Osteoblast (primary cell): ENCODE measurements around the gene ELK4. TPM values are rescaled to one million over a fixed set of nuclear protein-coding genes. Genes with fewer than 3 reads are reported as not detected.

Experiments
- DNase-seq: peaks from one replicate; pipeline ENCODE4 v3.0.0; 2011; ENCODE audit warnings: low spot score, mixed read lengths; ENCODE audit not compliant: insufficient read length; ENCODE audit errors: missing footprints
- H2AFZ ChIP-seq: 2 replicates; pipeline ENCODE4 v1.6.0; 2011; ENCODE audit warnings: mild to moderate bottlenecking, low read length
- H3K27ac ChIP-seq: 2 replicates; pipeline ENCODE4 v1.5.1; 2011; ENCODE audit warnings: mild to moderate bottlenecking, low read depth, low read length, moderate library complexity
- H3K27me3 ChIP-seq: 2 replicates; pipeline ENCODE4 v1.6.0; 2012; ENCODE audit warnings: mild to moderate bottlenecking, control low read depth, inconsistent platforms, low read length, moderate library complexity; ENCODE audit not compliant: insufficient read depth
- H3K36me3 ChIP-seq: 2 replicates; pipeline ENCODE4 v1.5.1; 2011; ENCODE audit warnings: mild to moderate bottlenecking, low read length, control low read depth, moderate library complexity; ENCODE audit not compliant: insufficient read depth
- H3K4me1 ChIP-seq: 2 replicates; pipeline ENCODE4 v1.5.1; 2011; ENCODE audit warnings: mild to moderate bottlenecking, low read length, control low read depth, moderate library complexity; ENCODE audit not compliant: insufficient read depth
- H3K4me2 ChIP-seq: 2 replicates; pipeline ENCODE4 v1.6.0; 2011; ENCODE audit warnings: mild to moderate bottlenecking, low read length; ENCODE audit not compliant: insufficient read depth
- H3K4me3 ChIP-seq: fragments of 200-600 bp; sonication (generic); 3 replicates; pipeline ENCODE4 v1.5.1; 2012; ENCODE audit warnings: mild to moderate bottlenecking, low read length, inconsistent platforms; ENCODE audit not compliant: insufficient read depth
- H3K79me2 ChIP-seq: 2 replicates; pipeline ENCODE4 v1.6.0; 2012; ENCODE audit warnings: mild to moderate bottlenecking, low read length, control low read depth, inconsistent platforms; ENCODE audit not compliant: insufficient read depth
- H3K9me3 ChIP-seq: 2 replicates; pipeline ENCODE4 v1.5.1; 2011; ENCODE audit warnings: low read depth, low read length, control low read depth
- H4K20me1 ChIP-seq: 2 replicates; pipeline ENCODE4 v1.6.0; 2012; ENCODE audit warnings: mild to moderate bottlenecking, low read length, control low read depth; ENCODE audit not compliant: insufficient read depth
- CTCF ChIP-seq: IDR thresholded peaks from 2 replicates; pipeline ENCODE4 v1.5.1; 2011; ENCODE audit warnings: mild to moderate bottlenecking, low read depth, low read length, moderate library complexity; ENCODE audit errors: extremely low read depth
- total RNA-seq: library from RNA; depleted of rRNA; stranded (reverse); fragments of >200 nt; gene quantifications from 2 replicates; pipeline ENCODE4 v1.2.3, GENCODE V29; 2012

Gene ELK4
- total RNA-seq, 1 donor = 27.1 TPM

DNA sequence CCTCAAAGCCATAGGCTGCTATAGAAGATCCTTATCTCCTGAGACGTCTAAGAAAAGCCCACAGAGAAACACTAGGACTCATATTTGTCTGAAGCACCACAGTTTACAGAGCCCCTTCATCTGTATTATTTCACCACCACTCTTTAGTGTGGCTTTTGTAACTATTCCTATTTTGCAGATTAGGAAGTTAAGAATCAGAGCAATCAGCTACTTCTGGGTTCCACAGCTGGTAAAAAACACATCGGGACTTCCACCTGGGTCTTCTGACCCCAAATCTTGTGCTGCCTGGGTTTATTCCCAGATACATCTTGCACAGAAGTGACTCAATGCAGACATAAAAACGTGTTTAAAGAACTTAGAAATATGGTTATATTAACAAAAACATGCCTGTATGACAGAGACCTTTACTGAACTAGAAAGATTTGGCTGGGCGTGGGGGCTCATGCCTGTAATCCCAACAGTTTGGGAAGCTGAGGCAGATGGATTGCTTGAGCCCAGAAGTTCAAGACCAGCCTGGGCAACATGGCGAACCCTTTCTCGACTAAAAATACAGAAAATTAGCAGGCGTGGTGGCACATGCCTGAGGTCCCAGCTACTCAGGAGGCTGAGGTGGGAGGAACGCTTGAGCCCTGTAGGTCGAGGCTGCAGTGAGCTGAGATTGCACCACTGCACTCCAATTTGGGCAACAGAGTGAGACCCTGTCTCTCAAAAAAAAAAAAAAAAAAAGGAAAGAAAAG is 40.9 kb downstream of the ELK4 start:
- Histone ChIP-seq H3K79me2 (no peaks in the 10 kb centered on the region), H3K27ac (no peak overlapping the region), H3K4me1 (peaks cover 5% of the 10 kb centered on the region), H3K9me3 (no peaks in the 10 kb centered on the region), H3K4me2 (no peak overlapping the region), H4K20me1 (no peaks in the 10 kb centered on the region), H3K27me3 (peaks cover 3% of the 10 kb centered on the region), H3K36me3 (no peaks in the 10 kb centered on the region), H2AFZ (no peak overlapping the region), H3K4me3 (no peak overlapping the region)
- no peak for DNase-seq
- no peak for TF ChIP-seq CTCF

GRCh38 chr1:205590457-205590768 is 41.4 kb downstream of the ELK4 start:
- no peak overlapping the region for H3K4me2 ChIP-seq
- no peaks in the 10 kb centered on the region for H3K9me3 ChIP-seq
- no peak overlapping the region for H3K4me3 ChIP-seq
- H3K36me3 ChIP-seq = no peaks in the 10 kb centered on the region
- H2AFZ ChIP-seq = no peak overlapping the region
- no peak for TF ChIP-seq CTCF
- H3K4me1 ChIP-seq = peaks cover 5% of the 10 kb centered on the region
- no peaks in the 10 kb centered on the region for H3K79me2 ChIP-seq
- no peak overlapping the region for H3K27ac ChIP-seq
- no peaks in the 10 kb centered on the region for H4K20me1 ChIP-seq
- DNase-seq = peak; percentile 41
- H3K27me3 ChIP-seq = peaks cover 3% of the 10 kb centered on the region

- no peak overlapping the region for H3K4me3 ChIP-seq
- H3K4me1 ChIP-seq = peaks cover 5% of the 10 kb centered on the region
- no peaks in the 10 kb centered on the region for H3K36me3 ChIP-seq
- H3K27ac ChIP-seq = no peak overlapping the region
- H3K79me2 ChIP-seq = no peaks in the 10 kb centered on the region
- H3K4me2 ChIP-seq = no peak overlapping the region
- no peak for TF ChIP-seq CTCF
- H3K27me3 ChIP-seq = peaks cover 3% of the 10 kb centered on the region
- no peaks in the 10 kb centered on the region for H4K20me1 ChIP-seq
- no peak overlapping the region for H2AFZ ChIP-seq
- DNase-seq = peak; percentile 13
- H3K9me3 ChIP-seq = no peaks in the 10 kb centered on the region
These were observed 42.0 kb downstream of the ELK4 start for GRCh38 chr1:205589618-205590456.

DNA sequence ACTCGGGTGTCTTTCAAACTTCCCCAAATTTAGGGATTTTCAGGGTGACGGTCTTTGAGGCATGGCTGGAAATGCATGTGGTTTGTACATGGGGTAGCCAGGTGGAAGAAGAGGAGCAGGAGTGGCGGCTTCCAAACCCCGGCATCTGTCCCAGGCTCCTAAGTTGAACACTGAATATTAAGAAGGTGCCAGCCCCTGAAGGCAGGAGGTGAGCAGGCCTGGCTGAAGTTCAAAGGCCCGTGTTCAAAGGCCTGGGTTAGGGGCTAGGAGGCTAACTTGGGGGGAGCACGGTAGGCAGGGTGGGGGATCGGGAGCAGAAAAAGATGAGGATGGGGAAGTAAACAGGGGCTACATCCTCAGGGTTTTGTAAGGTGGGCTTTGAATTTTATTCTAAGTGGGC is 42.8 kb downstream of the ELK4 start:
- Histone ChIP-seq H3K4me3 (no peak overlapping the region), H3K36me3 (no peaks in the 10 kb centered on the region), H3K9me3 (no peaks in the 10 kb centered on the region), H3K4me1 (peaks cover 5% of the 10 kb centered on the region), H3K4me2 (no peak overlapping the region), H3K27ac (no peak overlapping the region), H3K27me3 (peaks cover 3% of the 10 kb centered on the region), H3K79me2 (no peaks in the 10 kb centered on the region), H4K20me1 (no peaks in the 10 kb centered on the region), H2AFZ (no peak overlapping the region)
- TF ChIP-seq CTCF = no peak
- no peak for DNase-seq
